Measurements from ENCODE around the gene P2RX2.

P2RX2 gene

DNA sequence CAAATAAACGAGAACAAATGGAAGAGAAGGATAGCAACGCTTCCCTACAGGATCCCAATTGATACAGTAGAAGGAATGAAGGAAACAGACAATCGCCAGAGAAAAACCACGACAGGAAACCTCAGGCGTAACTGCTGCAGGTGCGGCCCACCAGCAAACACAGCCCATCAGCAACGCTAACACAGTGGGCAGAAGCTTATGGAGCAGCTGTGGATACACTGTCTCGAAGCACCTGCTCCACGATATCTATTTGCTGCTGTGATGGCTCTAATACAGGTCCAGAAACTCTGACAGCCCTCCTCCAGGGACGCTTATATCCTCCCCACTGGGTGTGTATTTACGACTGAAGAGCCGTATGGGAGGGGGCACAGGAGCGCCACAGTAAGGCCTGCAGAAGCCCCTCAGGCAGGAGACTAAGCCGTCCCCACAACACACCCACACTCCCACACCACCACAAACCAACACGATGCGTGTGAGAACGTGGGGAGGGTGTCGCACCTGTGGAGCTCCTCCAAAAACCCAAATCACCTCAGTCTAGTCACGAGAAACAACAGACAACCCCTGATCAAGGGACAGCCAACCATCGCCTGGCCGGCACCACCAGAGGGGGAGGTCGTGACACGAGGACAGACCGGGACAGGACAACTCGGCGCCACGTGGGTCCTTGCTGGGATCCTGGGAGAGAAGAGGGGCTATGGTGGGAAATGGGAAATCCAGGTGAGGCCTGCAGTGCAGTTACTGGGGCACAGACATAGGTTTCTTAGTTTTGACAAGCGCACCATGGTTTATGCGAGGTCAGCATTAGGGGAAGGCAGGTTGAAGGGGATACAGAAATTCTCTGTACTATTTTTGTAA lies 44.6 kb downstream of the P2RX2 start:
- DNase-seq (ENCODE audit: low read depth): no peak

GRCh38 chr12:132664206-132665148 lies 45.9 kb downstream of the P2RX2 start:
- no peak for DNase-seq (ENCODE audit: low read depth)

DNA sequence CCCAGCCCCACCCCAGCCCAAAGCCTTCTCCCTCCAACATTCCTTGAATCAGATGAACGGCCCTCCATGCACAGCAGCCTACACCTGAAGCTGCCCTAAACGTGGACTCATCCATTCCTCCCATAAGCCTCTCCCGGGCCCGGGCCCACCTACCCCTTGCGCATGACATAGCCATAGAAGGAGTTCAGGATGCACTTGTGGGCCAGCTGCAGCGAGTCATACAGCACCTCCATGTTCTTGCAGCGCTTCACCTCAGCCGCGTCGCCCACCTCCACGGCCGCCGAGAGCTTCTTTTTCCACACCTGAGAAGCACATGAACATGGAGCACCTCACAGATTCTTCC lies 46.5 kb downstream of the P2RX2 start:
- DNase-seq (ENCODE audit: low read depth): no peak

GRCh38 chr12:132665794-132666193 lies 47.2 kb downstream of the P2RX2 start:
- DNase-seq (ENCODE audit: low read depth): no peak

DNA sequence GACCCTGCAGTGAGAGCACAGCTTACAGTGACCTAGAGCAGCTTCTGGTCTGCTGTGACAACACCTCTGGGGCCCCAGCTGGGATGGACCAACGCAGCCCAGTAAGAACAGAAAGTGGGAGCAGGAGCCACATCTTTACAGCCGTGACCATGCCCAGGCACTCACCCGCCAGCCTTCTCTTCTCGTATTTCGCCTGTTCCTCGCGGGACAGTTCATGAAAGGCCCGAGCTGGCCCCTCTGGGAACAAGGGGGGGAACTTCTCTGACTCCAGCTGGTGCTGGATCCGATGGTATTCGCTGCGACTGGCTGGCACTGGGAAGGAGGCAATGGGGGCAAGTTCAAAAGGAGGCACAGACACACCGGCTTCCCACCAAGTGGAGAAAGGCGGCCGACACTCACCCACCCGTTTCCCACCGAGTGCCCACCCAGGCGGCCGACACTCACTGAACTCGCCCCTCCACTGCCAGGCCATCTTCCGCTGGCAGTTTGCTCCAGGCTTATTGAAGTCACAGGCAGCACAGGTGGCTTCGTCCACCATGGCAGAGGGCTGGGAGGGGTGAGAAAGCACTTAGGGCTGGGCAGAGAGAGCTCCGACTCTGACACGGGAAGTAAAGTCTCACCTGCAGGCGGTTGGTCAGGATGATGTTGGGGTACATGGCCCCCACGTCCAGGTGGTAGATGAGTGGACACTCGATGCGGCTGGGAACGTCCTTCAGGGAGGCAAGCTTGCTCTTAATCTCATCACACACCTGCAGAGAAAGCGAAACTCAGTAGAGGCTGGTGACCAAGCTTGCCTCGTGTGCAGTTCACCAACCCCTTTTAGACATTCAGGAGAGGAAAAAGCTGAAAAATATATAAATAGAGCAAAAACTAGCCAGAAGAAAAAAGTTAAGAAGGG lies 49.9 kb downstream of the P2RX2 start:
- no peak for DNase-seq (ENCODE audit: low read depth)

- no peak for DNase-seq (ENCODE audit: low read depth)
Measured at GRCh38 chr12:132669166-132669879, 50.7 kb downstream of the P2RX2 start.

Measured in activated T-helper 9 cell treated with anti-CD3 and anti-CD28 coated beads, Interleukin-2, amount 50 U/mL, for 16 hours (primary cell).